ENCODE results near the gene NFIA. TPM values are rescaled to one million over a fixed set of nuclear protein-coding genes. Genes with fewer than 3 reads are reported as not detected.

NFIA gene
- total and polyA plus RNA-seq, 9 of the 15 experiments (the other 6 are each of a cell fraction or from before 2014, with no cell fraction given) = 5.3 to 24.9 (median 9.8) TPM

DNA sequence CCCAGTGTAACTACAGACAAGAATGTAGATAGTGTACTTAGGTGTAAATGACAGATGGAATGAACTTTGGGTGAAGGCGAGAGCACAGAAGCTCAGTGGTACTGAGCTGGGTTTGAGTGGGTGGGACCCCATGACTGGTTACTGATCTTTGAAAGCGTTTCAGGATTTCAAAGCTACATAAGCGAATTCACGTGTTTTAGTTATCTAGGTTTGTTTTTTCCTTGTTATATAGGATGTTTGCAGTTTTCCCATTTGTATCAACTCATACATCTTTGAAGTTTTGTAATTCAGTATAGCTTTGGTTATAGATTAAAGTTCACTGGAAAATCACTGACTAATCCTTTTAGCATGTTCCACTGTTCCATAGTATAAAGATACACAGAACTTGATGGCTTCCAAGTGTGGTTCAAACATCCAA is 182.5 kb downstream of the NFIA start:
- Histone ChIP-seq H2AFZ (ENCODE audit: low read depth, low read length) (peak overlapping the region; percentile 61), H4K20me1 (replicated peaks; ENCODE audit: control insufficient read depth, insufficient read depth, low read length) (no peaks in the 10 kb centered on the region), H3K36me3 (ENCODE audit: control insufficient read depth, insufficient read depth, low read length) (no peaks in the 10 kb centered on the region; the same call in 1 of the 3 replicates), H3K27ac (ENCODE audit: extremely low read depth, low read depth, low read length) (peak overlapping the region; percentile 48; the same call in 2 of the 3 replicates), H3K4me3 (no peak overlapping the region), H3K9me3 (replicated peaks; ENCODE audit: control insufficient read depth, insufficient read depth, low read depth, low read length) (no peaks in the 10 kb centered on the region), H3K9me1 (ENCODE audit: control insufficient read depth, insufficient read depth, low read length) (no peaks in the 10 kb centered on the region), H3K4me1 (replicated peaks in 1 of 2; ENCODE audit: control insufficient read depth in 2 of 2, insufficient read depth in 2 of 2, low read length in 2 of 2) (peaks cover 4 to 37% of the 10 kb centered on the region in 2 experiments; a peak in 4 of 5 replicates), H3K4me2 (ENCODE audit: insufficient read depth, low read length) (peak overlapping the region; percentile 59), H3K79me2 (ENCODE audit: control insufficient read depth, insufficient read depth, low read length) (peaks cover 50% of the 10 kb centered on the region), H3K9ac (ENCODE audit: insufficient read depth in 1 of 2, low read depth in 2 of 2, low read length in 2 of 2) (peak overlapping the region in 1 of 2 experiments; percentile 39; a peak in 1 of 4 replicates), H3K27me3 (ENCODE audit: control insufficient read depth in 2 of 2, insufficient read depth in 2 of 2, low read length in 2 of 2) (no peaks in the 10 kb centered on the region)
- ChIA-PET CTCF (ENCODE audit: low intra/inter-chr PET ratio) (no interaction called here), POLR2A (interaction anchor here (0.7 to 2.7 kb wide), 4 partner anchors 11 to 215 kb away, joined by 3 to 16 read pairs (median 3); no protein-coding TSS in a partner anchor)
- 35% methylated on average over 4 of the region's 4 CpGs for WGBS (ENCODE audit: insufficient coverage, low coverage, missing lambda C conversion rate)
- ATAC-seq (peak; percentile 71), DNase-seq (ENCODE audit: extremely low read depth in 1 of 4, low spot score in 3 of 4) (peak in 2 of 4 experiments; percentile 23 to 55), FAIRE-seq (peak; percentile 11)
- TF ChIP-seq ZNF311 (CRISPR knock-in tag; IDR thresholded peaks at IDR 0.05) = no peak
- 0 out of 2 replicates have a peak, but pooled peaks have one; percentile 7 for TF ChIP-seq HDAC2 (IDR thresholded peaks at IDR 0.05)
- TF ChIP-seq DPF2 (IDR thresholded peaks at IDR 0.05) = 0 out of 2 replicates have a peak, but pooled peaks have one; percentile 9
- TF ChIP-seq EGR1 (conservative IDR thresholded peaks at IDR 0.05) = peak; percentile 74
- TF ChIP-seq ADNP (tag; IDR thresholded peaks at IDR 0.05) = 0 out of 2 replicates have a peak, but pooled peaks have one; percentile 3
- BruUV-seq (replicated peaks) = no TSS peak
- intact Hi-C loops (cut with micrococcal nuclease) = no loop called here
- in situ Hi-C loops (cut with MboI) = no loop called here

DNA sequence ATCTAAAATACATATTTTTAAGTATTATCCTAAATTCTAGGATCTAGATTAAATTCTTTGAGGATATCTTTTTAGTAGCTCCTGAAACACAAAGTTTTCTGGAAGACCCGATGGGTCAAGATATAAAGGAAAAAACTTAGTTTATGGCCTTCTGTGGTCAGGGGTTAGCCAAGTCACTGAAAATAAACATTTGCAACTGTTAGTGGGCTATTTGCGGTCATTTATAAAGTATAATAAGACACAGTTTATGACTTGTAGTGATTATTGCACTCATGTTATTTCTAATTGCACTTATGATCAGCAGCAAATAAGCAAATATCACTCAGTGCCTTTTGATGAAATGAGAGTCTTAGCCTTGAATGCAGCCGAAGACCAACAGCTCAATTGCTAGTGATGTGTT is 183.3 kb downstream of the NFIA start:
- no peaks in the 10 kb centered on the region for H4K20me1 ChIP-seq (replicated peaks; ENCODE audit: control insufficient read depth, insufficient read depth, low read length)
- TF ChIP-seq, protein P1, sequence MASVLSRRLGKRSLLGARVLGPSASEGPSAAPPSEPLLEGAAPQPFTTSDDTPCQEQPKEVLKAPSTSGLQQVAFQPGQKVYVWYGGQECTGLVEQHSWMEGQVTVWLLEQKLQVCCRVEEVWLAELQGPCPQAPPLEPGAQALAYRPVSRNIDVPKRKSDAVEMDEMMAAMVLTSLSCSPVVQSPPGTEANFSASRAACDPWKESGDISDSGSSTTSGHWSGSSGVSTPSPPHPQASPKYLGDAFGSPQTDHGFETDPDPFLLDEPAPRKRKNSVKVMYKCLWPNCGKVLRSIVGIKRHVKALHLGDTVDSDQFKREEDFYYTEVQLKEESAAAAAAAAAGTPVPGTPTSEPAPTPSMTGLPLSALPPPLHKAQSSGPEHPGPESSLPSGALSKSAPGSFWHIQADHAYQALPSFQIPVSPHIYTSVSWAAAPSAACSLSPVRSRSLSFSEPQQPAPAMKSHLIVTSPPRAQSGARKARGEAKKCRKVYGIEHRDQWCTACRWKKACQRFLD (CRISPR knock-in tag; IDR thresholded peaks at IDR 0.05) = no peak
- TF ChIP-seq DPF2 (IDR thresholded peaks at IDR 0.05) (no peak), CREB3 (tag; conservative IDR thresholded peaks at IDR 0.05; ENCODE audit: low read depth) (no peak), SMAD4 (CRISPR knock-in tag; conservative IDR thresholded peaks at IDR 0.05) (no peak), EHMT2 (IDR thresholded peaks at IDR 0.05) (no peak), NCOR1 (IDR thresholded peaks at IDR 0.05) (no peak), HMG20B (CRISPR knock-in tag; IDR thresholded peaks at IDR 0.05) (no peak), RBM34 (IDR thresholded peaks at IDR 0.05; ENCODE audit: borderline replicate concordance, insufficient read depth, low read length) (no peak), GATAD2A (IDR thresholded peaks at IDR 0.05) (no peak), CBFA2T3 (IDR thresholded peaks at IDR 0.05) (no peak), HDAC2 (IDR thresholded peaks at IDR 0.05) (no peak)
- no peaks in the 10 kb centered on the region for H3K9me3 ChIP-seq (replicated peaks; ENCODE audit: control insufficient read depth, insufficient read depth, low read depth, low read length)
- no peak overlapping the region for H3K4me2 ChIP-seq (ENCODE audit: insufficient read depth, low read length)
- ATAC-seq = no peak
- BruUV-seq (replicated peaks) = no TSS peak
- no peak overlapping the region for H3K4me3 ChIP-seq
- no peak overlapping the region for H3K9ac ChIP-seq (ENCODE audit: insufficient read depth in 1 of 2, low read depth in 2 of 2, low read length in 2 of 2)
- no peak for FAIRE-seq
- 94% methylated on average over 3 of the region's 3 CpGs for WGBS (ENCODE audit: insufficient coverage, low coverage, missing lambda C conversion rate)
- intact Hi-C loops (cut with micrococcal nuclease) (no loop called here), in situ Hi-C loops (cut with MboI) (no loop called here)
- H3K9me1 ChIP-seq (ENCODE audit: control insufficient read depth, insufficient read depth, low read length) = no peaks in the 10 kb centered on the region
- no peak overlapping the region for H3K27ac ChIP-seq (ENCODE audit: extremely low read depth, low read depth, low read length)
- ChIA-PET POLR2A (interaction anchor here (0.9 to 2.7 kb wide), 3 partner anchors 12 to 216 kb away, joined by 3 to 16 read pairs (median 3); no protein-coding TSS in a partner anchor), CTCF (ENCODE audit: low intra/inter-chr PET ratio) (no interaction called here)
- no peak for DNase-seq (ENCODE audit: extremely low read depth in 1 of 4, low spot score in 3 of 4)
- peaks cover 4 to 41% of the 10 kb centered on the region in 2 experiments; a peak in 4 of 5 replicates for H3K4me1 ChIP-seq (replicated peaks in 1 of 2; ENCODE audit: control insufficient read depth in 2 of 2, insufficient read depth in 2 of 2, low read length in 2 of 2)
- H3K27me3 ChIP-seq (ENCODE audit: control insufficient read depth in 2 of 2, insufficient read depth in 2 of 2, low read length in 2 of 2) = no peaks in the 10 kb centered on the region
- no peaks in the 10 kb centered on the region; the same call in 1 of the 3 replicates for H3K36me3 ChIP-seq (ENCODE audit: control insufficient read depth, insufficient read depth, low read length)
- H2AFZ ChIP-seq (ENCODE audit: low read depth, low read length) = no peak overlapping the region
- peaks cover 53% of the 10 kb centered on the region for H3K79me2 ChIP-seq (ENCODE audit: control insufficient read depth, insufficient read depth, low read length)
